NCI-H526 treated with DMSO at 0.1 percent for 48 hours (cell line): ENCODE measurements around the gene SCN9A.
"Not testable (repeated sequence)": the region's sequence is repeated elsewhere in the genome, so short reads cannot be mapped to it uniquely, and the experiment has no call there.

Experiments used
- DNase-seq: peaks from one replicate; lab custom pipeline; 2025; lab: John Stamatoyannopoulos, UW

SCN9A gene

DNA sequence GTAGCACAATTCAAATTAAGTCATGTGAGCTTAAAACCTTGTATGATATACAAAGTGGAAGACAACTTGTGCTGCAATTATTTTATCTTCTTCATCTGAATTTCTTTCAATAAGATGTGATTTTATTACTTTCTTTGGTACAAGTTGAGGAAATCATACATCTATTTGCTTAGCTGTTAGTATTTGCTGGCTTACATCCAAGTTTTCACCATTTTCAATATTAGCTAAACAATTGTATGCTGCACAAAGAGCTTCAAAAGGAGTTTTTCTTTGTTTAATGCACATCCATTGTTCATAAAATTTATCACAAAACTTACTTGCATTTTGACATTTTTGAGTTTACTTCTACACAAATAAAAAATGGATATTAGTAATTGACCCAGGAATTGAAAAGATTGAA lies 40.9 kb downstream of the SCN9A start:
- no peak for DNase-seq

DNA sequence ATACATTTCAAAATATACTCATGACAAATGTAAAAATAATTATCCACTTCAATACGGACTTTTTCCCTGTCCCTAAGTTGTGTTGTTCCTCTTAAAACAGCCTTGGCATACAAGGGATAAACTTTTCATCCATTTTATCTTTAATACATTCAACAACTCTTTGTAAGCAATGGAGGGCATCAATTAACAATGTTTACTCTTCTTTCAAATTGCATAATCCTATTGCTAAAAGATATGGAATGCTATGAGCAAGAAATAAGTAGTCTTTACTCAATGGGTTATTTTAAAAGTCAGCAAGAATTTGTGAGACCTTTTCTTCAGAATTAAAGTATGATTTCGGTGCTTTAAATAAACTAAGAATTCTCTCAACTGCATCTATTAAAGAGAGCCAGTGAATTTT lies 41.9 kb downstream of the SCN9A start:
- DNase-seq = no peak

DNA sequence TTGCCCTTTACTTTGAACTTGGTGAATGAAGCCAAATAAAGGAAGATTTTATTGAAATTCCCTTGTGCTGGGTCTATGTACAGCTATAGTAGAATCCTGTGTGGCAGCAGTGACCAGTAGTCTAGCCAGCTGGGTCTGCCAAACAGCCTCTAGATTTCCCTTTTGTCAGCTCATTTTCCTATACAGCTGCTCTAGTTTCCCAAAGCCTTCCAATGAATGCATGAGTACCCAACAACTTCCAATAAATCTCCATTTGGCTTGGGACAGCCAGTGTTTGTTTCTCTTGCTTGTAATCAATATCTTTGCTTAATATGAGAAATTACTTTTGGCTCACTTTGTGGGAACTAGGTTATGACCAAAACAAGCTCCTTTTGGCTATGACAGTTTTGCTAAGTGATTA lies 43.6 kb downstream of the SCN9A start:
- peak; percentile 15 for DNase-seq

DNA sequence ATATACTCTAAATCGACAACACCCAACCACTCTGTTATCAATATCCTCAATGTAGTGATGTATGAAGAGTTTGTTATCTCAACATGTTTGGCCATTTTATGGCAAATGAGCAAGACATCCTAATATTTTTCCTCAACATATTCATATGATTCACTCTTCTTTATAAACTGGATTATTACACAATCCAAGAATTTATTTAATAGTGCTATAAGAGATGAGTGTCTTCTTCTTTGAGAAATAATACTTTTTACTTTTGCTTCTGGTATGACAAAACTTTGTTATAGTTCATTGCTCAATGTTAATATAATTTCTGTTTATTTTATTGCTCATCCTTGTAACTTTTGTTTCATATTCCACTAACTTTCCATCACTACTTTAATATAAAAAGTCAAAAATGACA lies 44.3 kb downstream of the SCN9A start:
- no peak for DNase-seq

DNA sequence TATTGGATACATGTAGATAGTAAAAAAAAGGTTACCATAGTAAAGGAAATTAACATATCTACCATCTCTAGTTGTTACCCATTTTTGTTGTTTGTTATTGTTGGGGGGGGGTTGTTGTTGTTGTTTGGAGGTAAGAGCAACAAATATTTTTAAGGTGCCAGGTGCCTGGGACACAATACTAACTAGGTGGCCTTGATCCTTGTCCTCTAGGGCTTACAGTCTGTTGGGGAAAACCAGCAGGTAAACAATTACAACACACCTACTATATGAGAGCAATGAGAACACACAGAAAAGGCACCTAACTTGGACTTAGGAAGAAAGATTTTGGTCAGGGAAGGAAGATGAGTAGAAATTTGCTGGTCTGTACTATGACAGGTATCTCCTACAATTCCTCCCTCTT lies 46.3 kb downstream of the SCN9A start:
- no peak for DNase-seq

DNA sequence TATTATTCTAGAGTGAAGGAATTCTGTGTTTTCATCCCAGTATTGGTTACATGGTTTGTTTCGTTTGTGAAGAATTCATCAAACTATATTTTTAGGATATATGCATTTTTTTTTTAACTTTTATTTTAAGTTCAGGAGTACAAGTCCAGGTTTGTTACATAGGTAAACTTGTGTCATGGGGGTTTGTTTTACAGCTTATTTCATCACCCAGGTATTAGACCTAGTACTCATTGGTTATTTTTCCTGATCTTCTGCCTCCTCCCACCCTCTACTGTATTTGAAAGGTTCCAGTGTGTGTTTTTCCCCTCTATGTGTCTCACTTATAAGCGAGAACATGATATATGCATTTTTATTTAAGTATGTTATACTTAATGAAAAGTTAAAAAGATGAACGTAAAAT lies 47.6 kb downstream of the SCN9A start:
- no peak for DNase-seq

DNA sequence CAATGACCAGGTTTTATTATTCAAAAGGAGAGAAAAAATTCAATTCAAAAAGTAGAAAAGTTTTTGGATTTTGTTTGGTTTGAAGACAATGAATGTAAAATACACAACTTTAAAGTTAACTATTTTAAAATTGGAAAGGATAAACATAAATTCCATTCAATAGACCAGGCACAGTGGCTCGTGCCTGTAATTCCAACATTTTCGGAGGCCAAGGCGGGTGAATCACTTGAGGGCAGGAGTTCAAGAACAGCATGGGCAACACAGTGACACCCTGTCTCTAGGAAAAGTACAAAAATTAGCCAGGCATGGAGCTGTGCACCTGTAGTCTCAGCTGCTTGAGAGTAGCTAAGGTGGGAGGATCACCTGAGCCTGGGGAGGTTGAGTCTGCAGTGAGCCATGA lies 54.7 kb downstream of the SCN9A start:
- no peak for DNase-seq

DNA sequence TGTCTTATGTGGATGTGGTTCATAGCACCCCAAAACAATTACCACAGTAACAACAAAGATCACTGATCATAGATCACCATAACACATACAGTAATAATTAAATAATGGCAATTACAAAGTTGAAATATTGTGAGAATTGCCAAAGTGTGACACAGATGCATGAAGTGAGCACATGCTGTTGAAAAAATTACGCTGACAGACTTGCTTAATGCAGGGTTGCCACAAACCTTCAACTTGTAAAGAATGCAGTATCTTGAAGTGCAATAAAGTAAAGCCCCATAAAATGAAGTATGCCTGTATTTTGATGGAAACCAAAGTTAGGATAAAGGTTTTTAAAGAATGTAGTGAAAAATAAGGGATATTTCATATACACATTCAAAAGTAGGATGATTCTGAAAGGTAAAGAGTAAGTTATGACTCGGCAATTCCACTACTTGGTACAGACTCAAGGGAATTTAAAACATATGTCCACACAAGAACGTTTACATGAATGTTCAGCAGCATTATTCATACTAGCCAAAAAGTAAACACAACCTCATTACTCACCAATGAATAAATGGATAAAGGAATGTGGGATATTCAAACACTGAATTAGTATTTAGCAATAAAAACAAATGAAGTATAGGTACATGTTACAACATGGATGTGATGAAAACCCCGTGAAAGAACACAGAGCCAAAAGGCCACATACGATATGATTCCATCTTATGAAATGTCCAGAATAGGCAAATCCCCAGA lies 61.6 kb downstream of the SCN9A start:
- no peak for DNase-seq

DNA sequence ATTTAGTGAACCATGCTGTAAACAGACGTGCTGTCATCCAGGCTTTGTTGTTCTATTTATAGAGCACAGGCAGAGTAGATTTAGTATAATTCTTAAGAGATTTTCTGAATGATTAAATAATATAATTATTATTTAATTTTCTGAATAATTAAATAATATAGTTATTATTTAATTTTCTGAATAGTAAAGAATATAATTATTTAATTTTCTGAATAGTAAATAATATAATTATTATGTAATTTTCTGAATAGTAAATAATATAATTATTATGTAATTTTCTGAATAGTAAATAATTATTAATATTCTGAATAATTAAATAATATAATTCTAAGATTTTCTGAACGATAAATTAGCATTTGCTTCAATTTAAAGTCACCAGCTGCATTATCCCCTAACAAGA lies 62.9 kb downstream of the SCN9A start:
- DNase-seq = not testable (repeated sequence)

DNA sequence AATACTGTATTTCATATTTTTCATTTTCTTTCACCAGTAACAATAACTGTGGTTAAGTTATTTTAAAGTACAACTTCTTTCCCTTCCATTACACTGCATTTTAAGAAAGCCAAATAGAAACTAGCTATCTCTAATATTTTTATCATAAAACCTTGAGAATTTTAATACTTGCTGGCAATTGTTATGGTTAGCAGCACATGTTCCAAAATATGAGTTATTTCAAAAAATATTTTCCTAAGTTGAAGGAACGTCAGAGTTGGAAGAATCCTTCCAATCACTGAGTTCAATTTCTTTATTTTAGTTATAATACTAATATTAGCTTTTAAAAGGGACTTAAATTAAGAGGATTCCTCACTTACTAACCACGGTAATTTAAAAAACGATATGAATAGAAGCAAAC lies 68.4 kb downstream of the SCN9A start:
- DNase-seq = no peak

DNA sequence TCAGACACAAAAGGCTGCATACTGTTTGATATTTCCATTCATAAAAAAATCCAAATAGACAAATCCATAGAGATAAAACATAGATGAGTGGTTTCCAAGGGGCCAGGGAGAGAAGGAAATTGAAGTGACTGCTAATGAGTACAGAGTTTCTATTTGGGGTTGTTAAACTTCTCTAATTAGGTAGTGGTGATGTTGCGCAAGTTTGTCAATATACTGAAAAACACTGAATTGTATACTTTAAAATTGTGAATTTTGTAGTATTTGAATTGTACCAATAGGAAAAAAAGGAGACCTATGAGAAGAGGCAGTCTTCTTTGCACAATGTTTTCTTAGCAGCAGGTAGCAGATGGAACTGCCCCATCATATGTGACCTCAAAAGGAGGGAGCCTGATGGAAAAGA lies 71.1 kb downstream of the SCN9A start:
- DNase-seq = no peak

DNA sequence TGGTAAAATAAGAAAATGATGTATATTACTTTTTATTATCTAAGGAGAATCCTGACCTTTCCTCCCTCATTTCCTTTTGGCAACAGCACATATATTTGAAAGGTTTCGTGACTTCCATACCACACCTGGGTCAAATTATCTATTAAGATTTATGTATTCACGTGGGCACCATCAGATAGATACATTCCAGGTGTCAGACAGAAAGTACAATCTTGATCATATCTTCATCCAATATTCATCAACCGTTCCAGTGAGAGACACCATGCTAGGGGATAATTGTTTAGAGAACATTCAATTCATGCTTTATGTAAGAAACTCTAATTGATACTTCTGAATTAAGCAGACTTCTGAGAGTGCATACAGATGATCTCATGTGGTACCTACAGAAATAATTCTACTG lies 73.7 kb downstream of the SCN9A start:
- no peak for DNase-seq

DNA sequence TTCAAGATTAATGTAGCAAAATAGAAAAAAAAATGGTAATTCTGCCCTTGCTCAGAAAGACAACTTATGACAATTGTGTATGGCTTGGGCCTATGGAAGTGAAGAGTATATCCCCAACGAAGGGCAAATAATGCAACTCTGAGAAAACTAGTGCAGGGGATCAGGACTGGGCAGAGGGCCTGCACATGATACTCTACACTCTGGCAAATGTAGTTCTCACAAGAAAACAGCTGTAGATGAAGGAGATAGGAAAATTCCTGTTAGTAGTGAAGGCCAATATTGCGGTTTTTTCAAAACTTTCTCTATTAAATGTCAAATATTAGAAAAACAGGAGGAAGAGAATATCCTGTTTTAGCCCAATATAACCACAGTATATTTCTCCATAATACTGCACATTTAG lies 77.8 kb downstream of the SCN9A start:
- DNase-seq = no peak

DNA sequence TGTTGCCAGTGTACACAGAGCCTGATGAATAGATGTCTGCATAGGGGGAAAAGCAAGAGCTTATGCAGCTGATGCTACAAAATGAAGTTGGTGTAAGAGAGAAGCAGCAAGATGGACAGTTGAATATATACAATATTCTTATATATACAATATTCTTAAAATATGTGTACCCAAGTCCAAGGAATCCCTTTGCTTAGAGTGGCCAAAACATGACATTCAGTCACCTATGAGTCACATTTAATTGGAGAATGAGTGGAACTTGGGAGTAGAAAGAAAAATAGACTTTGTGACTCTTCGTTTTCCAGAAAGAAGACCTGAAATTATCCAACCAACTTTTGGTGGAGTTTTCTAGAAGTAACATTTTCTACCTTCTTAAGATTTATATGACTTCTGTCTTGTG lies 81.8 kb downstream of the SCN9A start:
- DNase-seq = no peak

DNA sequence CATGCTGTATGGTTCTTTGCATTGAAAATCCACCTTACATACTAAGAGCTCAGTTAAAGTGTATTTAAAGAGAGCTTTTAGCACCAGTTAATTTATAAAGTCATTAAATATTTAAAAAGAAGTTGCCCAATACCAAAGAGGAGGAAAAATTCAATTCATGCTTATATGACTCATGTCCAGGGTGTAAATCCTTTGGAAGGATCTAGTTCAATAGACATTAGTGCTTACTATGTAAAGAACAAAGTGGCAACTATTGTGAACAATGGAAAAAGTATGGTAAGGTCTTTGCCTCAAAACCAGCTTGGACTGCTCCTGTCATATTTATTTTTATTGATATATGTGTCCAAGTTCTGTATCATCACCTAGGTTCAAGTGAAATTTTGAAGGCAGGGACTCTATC lies 90.5 kb downstream of the SCN9A start:
- DNase-seq = no peak

DNA sequence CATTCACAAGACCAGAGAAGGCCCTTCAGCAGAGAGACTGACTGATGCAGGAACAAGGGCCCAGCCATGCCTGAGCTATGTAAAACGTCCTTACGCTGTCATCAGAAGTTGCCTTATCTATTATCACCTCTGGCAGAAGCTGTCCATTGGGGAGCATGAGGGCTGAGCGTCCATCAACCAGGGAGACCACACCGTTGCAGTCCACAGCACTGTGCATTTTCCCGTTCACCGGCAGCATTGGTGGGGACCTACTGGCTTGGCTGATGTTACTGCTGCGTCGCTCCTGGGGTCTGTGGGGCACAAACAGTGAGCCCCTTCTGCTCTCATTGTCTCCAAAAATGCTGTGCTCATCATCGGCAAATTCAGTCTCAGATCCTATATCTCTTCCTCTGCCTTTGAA lies 91.4 kb downstream of the SCN9A start:
- no peak for DNase-seq

DNA sequence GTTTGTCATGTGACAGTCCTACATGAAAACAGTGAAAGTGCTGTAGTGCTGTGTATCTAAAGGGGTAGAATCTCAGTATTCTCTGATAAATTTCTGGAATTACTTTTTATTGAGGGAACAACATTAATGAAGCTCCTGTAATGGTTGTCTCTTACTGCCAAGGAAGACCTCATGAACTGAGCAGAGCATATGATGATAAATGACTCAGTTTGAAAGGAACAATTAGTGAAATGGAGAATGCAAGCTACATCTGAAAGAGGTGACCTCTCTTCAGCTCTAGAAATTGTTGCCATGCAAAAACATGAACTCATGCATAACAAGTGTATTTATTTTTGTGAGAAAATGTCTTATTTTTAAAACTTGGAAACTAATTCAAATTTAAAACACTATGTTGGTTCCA lies 93.6 kb downstream of the SCN9A start:
- DNase-seq = no peak

DNA sequence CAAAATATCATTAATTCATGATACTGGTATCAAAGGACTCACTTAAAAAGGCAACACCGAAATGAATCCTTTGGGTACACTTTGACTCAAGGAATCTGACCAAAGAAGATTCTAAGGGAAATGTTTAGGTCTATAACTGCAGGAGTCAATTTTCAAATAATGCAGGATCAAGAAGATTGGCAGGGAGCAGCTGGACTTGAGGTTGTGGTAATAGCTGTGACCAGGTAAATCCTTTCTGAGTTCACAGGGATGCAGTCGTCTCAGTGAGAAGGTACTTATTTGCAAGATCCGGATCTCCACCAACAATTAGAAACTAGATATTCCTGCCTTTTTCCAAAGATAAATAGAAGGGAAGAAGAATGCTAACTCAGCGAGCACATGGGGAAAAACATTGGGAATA lies 96.9 kb downstream of the SCN9A start:
- no peak for DNase-seq

DNA sequence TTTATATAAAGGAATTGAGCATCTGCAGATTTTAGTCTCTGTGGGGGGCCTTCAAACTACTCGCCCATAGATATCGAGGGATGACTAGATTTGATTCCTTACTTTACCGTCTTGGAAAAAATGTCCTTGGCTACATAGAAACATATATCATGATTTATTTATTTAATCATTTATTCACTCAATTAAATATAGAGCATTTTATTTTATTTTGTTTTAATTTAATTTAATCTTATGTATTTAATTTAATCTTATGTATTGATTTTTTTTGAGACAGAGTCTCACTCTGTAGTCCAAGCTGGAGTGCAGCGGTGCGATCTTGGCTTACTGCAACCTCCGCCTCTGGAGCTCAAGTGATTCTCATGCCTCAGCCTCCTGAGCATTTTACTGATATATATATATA lies 105.4 kb downstream of the SCN9A start:
- no peak for DNase-seq

DNA sequence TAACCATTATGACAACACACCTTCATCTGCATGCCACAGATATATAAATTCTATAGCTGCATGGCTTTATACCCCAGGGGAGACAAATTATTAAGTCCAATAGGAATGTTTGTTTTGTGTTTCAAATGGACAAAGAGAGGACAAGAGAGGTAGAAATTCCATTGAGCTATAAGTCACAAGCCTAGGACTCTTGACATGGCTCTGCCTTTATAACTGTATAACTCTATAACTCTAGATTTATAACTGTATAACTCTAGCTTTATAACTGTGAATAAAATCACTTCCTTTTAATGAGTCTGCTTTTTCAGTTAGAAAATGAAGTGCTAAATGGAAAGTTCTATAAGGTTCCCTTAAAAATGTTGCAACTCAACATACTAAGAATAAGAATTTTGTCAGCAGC lies 106.4 kb downstream of the SCN9A start:
- no peak for DNase-seq

DNA sequence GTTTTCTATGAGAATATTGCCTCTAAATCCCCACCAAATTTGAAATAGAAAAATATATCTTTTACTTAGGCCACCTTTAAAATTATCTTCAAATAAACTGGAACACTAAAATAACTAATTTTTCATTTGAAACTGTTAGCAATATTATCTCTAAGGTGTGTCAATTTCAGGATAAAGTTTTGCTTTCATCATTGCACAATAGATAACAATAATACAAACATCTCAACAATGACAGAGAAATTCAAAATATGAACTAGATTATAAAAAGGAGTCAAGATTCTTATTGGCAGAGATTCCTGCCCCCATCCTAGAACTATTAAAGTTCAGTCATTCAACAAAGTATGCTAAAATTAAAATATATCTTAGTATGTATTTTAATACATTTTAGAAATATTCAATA lies 117.9 kb downstream of the SCN9A start:
- DNase-seq = no peak

DNA sequence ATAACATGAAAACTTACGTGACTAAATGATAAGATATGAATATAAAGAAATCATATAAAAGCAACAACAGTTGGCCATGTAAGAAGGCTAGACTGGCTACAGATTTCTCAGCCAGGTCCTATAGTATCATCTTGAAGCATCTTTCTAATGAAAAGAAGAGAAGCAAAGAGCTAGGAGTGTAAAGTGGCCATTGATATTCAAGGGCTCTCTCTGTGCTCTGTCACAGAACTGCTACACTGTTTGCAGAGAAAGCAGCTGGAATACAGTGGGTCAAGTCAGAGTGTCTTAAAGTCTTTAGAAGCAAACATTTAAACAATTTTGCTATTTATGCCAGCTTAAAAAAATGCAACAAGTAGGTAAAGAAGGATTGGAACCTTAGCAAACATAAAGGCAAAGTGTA lies 118.8 kb downstream of the SCN9A start:
- DNase-seq = no peak

DNA sequence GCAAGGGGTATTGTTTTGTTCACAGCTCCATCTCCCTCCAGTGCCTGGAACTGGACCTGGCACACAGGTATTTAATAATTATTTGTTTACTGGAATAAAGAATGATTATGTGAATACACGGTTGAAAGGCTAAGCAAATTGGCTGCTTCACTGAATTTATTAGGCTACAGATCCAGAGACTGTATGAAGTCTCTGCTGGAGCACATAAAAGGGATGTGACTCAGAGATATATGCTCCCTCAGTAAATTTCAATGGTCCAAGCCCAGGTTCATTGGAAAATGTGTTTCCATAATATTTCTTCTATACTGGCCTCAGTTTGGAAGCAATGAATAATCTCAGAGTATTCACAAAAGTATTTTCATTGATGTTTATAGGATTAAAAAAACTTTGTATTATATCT lies 126.4 kb downstream of the SCN9A start:
- no peak for DNase-seq

DNA sequence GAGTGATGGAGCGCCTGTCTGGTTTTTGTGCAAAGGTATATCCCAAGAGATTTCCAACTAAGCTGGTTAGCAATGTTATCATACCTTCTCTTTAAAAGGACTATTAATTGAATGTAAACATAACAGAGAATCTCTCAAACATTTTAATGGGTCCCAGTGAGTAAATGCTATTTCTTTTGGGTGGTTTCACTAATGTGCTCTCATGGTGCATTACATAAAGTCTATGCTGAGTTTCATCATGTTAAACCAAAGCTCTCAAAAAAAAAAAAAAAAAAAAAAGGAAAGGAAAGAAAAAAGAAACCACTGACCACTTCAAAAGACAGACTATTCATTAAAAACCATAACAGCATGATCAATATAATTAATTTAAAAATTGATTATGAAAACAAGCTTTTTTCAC lies 128.8 kb downstream of the SCN9A start:
- DNase-seq = no peak

DNA sequence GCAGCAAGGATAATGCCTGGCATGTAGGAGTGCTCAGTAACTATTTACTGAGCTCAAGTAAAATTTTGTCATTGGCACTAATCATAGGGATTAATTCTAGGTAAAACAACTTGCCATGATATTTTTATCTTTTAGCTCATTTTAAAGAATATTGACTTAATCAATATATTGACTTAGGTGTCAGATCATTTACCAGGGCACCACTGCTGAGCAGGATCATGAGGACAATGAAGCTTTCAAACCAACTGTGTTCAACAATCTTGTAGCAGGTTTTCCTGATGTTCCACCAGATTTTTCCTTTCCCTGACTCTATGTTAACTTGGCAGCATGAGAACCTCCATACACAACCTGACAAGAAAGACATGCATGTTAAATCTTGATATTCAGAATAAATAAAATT lies 133.4 kb downstream of the SCN9A start:
- no peak for DNase-seq
